ENCODE results near the gene PLEKHA5. TPM values are rescaled to one million over a fixed set of nuclear protein-coding genes. Genes with fewer than 3 reads are reported as not detected.
A peak's percentile ranks its signal among the peaks of the same experiment; 100 is the strongest.

The PLEKHA5 gene
- total RNA-seq, 1 experiment from 2014 or later: 14.0 TPM

DNA sequence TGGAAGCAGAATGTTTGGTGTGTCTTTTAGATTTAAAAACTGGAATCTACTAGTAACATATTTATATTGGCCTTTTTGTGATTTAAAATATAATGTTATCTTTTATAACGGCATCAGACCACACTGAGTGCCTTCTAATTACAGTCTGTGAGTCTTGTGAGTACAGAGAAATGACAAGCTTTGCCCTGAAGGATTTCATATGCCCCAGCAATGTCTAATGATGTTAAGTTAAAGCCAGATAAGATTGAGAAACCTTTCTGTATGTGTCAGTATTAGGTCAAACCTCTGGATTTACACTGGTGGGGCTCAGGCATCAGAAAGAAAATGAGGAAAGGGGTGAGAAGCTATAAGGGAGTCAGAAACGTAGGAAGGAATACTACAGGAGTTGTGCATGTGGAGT, 25.2 kb downstream of the PLEKHA5 start:
- H3K4me1 ChIP-seq (ENCODE audit: insufficient read depth, low read length, poor library complexity, severe bottlenecking): no peaks in the 10 kb centered on the region
- no peak overlapping the region for H3K4me3 ChIP-seq (ENCODE audit: low read depth, low read length, poor library complexity, severe bottlenecking)
- H3K27ac ChIP-seq (ENCODE audit: low read depth, low read length, poor library complexity, severe bottlenecking): no peak overlapping the region
- intact Hi-C loops (cut with micrococcal nuclease; ENCODE audit: unreplicated experiment): no loop called here
- DNase-seq (ENCODE audit: low spot score): no peak
- ChIA-PET POLR2A (ENCODE audit: low non-redundant PET) (no interaction called here), CTCF (no interaction called here)
- no peak for TF ChIP-seq EZH2 (IDR thresholded peaks at IDR 0.05; ENCODE audit: borderline replicate concordance, low read depth, low read length, poor library complexity, severe bottlenecking)
- TF ChIP-seq, protein P1, sequence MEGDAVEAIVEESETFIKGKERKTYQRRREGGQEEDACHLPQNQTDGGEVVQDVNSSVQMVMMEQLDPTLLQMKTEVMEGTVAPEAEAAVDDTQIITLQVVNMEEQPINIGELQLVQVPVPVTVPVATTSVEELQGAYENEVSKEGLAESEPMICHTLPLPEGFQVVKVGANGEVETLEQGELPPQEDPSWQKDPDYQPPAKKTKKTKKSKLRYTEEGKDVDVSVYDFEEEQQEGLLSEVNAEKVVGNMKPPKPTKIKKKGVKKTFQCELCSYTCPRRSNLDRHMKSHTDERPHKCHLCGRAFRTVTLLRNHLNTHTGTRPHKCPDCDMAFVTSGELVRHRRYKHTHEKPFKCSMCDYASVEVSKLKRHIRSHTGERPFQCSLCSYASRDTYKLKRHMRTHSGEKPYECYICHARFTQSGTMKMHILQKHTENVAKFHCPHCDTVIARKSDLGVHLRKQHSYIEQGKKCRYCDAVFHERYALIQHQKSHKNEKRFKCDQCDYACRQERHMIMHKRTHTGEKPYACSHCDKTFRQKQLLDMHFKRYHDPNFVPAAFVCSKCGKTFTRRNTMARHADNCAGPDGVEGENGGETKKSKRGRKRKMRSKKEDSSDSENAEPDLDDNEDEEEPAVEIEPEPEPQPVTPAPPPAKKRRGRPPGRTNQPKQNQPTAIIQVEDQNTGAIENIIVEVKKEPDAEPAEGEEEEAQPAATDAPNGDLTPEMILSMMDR (conservative IDR thresholded peaks at IDR 0.05; ENCODE audit: low read depth, low read length): no peak
- no TSS peak for BruUV-seq (replicated peaks)
- H3K27me3 ChIP-seq (replicated peaks; ENCODE audit: insufficient read depth, low read depth, low read length, poor library complexity): no peaks in the 10 kb centered on the region
- H3K9me3 ChIP-seq (ENCODE audit: low read depth, low read length, poor library complexity, severe bottlenecking): no peaks in the 10 kb centered on the region
- no peaks in the 10 kb centered on the region for H3K36me3 ChIP-seq (ENCODE audit: insufficient read depth, low read length, poor library complexity, severe bottlenecking)

DNA sequence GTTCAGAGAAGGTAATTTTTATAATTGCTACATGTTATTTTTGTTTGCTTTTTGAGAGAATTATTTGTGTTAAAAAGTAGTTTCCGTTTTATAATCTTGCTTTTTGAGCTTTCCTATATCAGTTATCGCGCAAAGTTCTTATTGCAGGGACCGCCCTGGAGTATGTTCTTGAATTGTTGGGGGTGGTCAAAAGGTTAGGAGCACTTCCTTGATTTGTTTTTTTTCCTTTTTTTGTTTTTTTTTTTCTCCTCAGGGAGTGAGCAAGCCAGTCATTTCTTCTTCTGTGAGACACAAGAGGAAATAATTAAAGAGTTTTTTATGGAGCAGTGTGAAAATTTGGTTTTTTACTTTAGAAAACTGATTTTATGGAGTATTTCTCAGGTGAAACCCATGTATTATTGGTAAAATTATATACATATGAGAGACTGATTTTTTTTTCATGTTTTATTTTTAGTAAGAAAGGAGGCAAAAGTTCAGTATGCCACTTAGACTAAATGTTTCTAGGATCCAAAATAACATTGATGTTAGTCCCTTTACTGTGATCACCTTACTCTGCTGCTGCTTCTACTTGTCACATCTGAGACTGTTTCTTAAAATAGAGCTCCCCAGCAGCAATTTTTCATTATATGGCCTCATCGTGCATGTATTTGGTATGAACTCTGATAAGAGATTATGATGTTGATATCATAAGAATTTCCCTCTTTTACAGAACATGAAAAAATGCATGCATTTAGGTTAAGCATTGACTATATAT, 26.6 kb downstream of the PLEKHA5 start:
- no TSS peak for BruUV-seq (replicated peaks)
- intact Hi-C loops (cut with micrococcal nuclease; ENCODE audit: unreplicated experiment): no loop called here
- Histone ChIP-seq H3K9me3 (ENCODE audit: low read depth, low read length, poor library complexity, severe bottlenecking) (no peaks in the 10 kb centered on the region), H3K36me3 (ENCODE audit: insufficient read depth, low read length, poor library complexity, severe bottlenecking) (no peaks in the 10 kb centered on the region), H3K4me3 (ENCODE audit: low read depth, low read length, poor library complexity, severe bottlenecking) (no peak overlapping the region), H3K27me3 (replicated peaks; ENCODE audit: insufficient read depth, low read depth, low read length, poor library complexity) (no peaks in the 10 kb centered on the region), H3K27ac (ENCODE audit: low read depth, low read length, poor library complexity, severe bottlenecking) (no peak overlapping the region), H3K4me1 (ENCODE audit: insufficient read depth, low read length, poor library complexity, severe bottlenecking) (no peaks in the 10 kb centered on the region)
- ChIA-PET POLR2A (ENCODE audit: low non-redundant PET) (no interaction called here), CTCF (no interaction called here)
- TF ChIP-seq, protein P1 (conservative IDR thresholded peaks at IDR 0.05; ENCODE audit: low read depth, low read length): no peak
- TF ChIP-seq EZH2 (IDR thresholded peaks at IDR 0.05; ENCODE audit: borderline replicate concordance, low read depth, low read length, poor library complexity, severe bottlenecking): no peak
- DNase-seq (ENCODE audit: low spot score): no peak

DNA sequence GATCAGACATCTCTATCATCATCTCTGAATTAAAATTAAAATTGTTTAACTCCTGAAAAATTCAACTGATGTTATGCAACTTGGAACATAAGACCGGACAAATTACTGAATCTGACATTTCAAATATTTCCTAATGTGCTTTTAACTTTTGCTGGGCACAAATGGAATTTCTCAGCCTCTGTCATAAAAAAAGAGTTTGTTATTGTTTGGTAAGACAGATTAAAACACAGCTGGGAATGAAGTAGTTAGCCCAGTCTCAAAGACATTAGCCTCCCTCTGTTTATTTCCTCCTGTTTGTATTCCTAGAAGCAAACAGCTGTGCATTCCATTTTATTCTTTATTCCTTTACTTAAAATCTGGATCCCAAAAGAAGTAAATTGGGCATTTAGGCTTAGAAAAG, 29.4 kb downstream of the PLEKHA5 start:
- no peak overlapping the region for H3K27ac ChIP-seq (ENCODE audit: low read depth, low read length, poor library complexity, severe bottlenecking)
- POLR2A ChIA-PET (ENCODE audit: low non-redundant PET): no interaction called here
- CTCF ChIA-PET: no interaction called here
- no peaks in the 10 kb centered on the region for H3K9me3 ChIP-seq (ENCODE audit: low read depth, low read length, poor library complexity, severe bottlenecking)
- BruUV-seq (replicated peaks): no TSS peak
- no peak for TF ChIP-seq EZH2 (IDR thresholded peaks at IDR 0.05; ENCODE audit: borderline replicate concordance, low read depth, low read length, poor library complexity, severe bottlenecking)
- TF ChIP-seq, protein P1 (conservative IDR thresholded peaks at IDR 0.05; ENCODE audit: low read depth, low read length): no peak
- H3K36me3 ChIP-seq (ENCODE audit: insufficient read depth, low read length, poor library complexity, severe bottlenecking): no peaks in the 10 kb centered on the region
- H3K27me3 ChIP-seq (replicated peaks; ENCODE audit: insufficient read depth, low read depth, low read length, poor library complexity): no peaks in the 10 kb centered on the region
- DNase-seq (ENCODE audit: low spot score): peak; percentile 9
- no peaks in the 10 kb centered on the region for H3K4me1 ChIP-seq (ENCODE audit: insufficient read depth, low read length, poor library complexity, severe bottlenecking)
- no peak overlapping the region for H3K4me3 ChIP-seq (ENCODE audit: low read depth, low read length, poor library complexity, severe bottlenecking)
- intact Hi-C loops (cut with micrococcal nuclease; ENCODE audit: unreplicated experiment): no loop called here

Data from A673 (cell line).